ENCODE data around the gene LIF.

- TF ChIP-seq POLR2AphosphoS5 (IDR thresholded peaks at IDR 0.05): peak; percentile 86 to 96 (median 94)
- no peak for TF ChIP-seq EP300 (IDR thresholded peaks at IDR 0.05)
- TF ChIP-seq, protein P1, sequence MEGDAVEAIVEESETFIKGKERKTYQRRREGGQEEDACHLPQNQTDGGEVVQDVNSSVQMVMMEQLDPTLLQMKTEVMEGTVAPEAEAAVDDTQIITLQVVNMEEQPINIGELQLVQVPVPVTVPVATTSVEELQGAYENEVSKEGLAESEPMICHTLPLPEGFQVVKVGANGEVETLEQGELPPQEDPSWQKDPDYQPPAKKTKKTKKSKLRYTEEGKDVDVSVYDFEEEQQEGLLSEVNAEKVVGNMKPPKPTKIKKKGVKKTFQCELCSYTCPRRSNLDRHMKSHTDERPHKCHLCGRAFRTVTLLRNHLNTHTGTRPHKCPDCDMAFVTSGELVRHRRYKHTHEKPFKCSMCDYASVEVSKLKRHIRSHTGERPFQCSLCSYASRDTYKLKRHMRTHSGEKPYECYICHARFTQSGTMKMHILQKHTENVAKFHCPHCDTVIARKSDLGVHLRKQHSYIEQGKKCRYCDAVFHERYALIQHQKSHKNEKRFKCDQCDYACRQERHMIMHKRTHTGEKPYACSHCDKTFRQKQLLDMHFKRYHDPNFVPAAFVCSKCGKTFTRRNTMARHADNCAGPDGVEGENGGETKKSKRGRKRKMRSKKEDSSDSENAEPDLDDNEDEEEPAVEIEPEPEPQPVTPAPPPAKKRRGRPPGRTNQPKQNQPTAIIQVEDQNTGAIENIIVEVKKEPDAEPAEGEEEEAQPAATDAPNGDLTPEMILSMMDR (IDR thresholded peaks at IDR 0.05): no peak
- peak; percentile 81 to 85 for TF ChIP-seq POLR2A (IDR thresholded peaks at IDR 0.05)
These were observed 42.8 kb upstream of the LIF start, which contains the start of gene CASTOR1 for GRCh38 chr22:30289141-30289979.
